ENCODE data around the gene FNDC1. TPM values are rescaled to one million over a fixed set of nuclear protein-coding genes. Genes with fewer than 3 reads are reported as not detected.

The FNDC1 gene
- total and polyA plus RNA-seq, 10 of the 15 experiments (the other 5 are each of a cell fraction or from before 2014, with no cell fraction given), result not detected

GRCh38 chr6:159128978-159129377 is 40.2 kb upstream of the FNDC1 start:
- Histone ChIP-seq H3K27ac (ENCODE audit: control insufficient read depth, insufficient read depth) (no peak overlapping the region), H2AFZ (ENCODE audit: control insufficient read depth, low read depth, low read length) (no peak overlapping the region), H3K9ac (ENCODE audit: control insufficient read depth, insufficient read depth, low read length) (no peak overlapping the region), H3K4me1 (ENCODE audit: control insufficient read depth, insufficient read depth, low read length) (peaks cover 19% of the 10 kb centered on the region), H3K4me3 (no peak overlapping the region), H3K79me2 (ENCODE audit: control insufficient read depth, insufficient read depth, low read length) (no peaks in the 10 kb centered on the region), H3K36me3 (ENCODE audit: control insufficient read depth in 2 of 2, insufficient read depth in 2 of 2, low read length in 1 of 2) (no peaks in the 10 kb centered on the region), H3K27me3 (replicated peaks in 1 of 2; ENCODE audit: control insufficient read depth in 2 of 2, insufficient read depth in 2 of 2, low read length in 1 of 2) (no peaks in the 10 kb centered on the region; a peak in 1 of 4 replicates), H3K4me2 (ENCODE audit: control insufficient read depth, insufficient read depth) (no peak overlapping the region), H4K20me1 (ENCODE audit: control insufficient read depth, insufficient read depth) (no peaks in the 10 kb centered on the region), H3K9me3 (replicated peaks; ENCODE audit: control insufficient read depth, insufficient read depth, low read length) (peaks cover under 1% of the 10 kb centered on the region; the same call in 1 of the 3 replicates)
- RAD21 ChIA-PET (ENCODE audit: unreplicated experiment), result interaction anchor here (1.0 to 2.8 kb wide), 6 partner anchors 19 to 120 kb away, joined by 3 to 11 read pairs (median 10); partner anchors contain the start of gene TAGAP
- TF ChIP-seq SREBF1 (IDR thresholded peaks at IDR 0.05; ENCODE audit: low read length) (no peak), WRNIP1 (IDR thresholded peaks at IDR 0.05; ENCODE audit: borderline replicate concordance, low read depth, low read length) (no peak), KAT2A (conservative IDR thresholded peaks at IDR 0.05; ENCODE audit: control insufficient read depth, low read depth, low read length) (no peak)
- TF ChIP-seq, protein P1, sequence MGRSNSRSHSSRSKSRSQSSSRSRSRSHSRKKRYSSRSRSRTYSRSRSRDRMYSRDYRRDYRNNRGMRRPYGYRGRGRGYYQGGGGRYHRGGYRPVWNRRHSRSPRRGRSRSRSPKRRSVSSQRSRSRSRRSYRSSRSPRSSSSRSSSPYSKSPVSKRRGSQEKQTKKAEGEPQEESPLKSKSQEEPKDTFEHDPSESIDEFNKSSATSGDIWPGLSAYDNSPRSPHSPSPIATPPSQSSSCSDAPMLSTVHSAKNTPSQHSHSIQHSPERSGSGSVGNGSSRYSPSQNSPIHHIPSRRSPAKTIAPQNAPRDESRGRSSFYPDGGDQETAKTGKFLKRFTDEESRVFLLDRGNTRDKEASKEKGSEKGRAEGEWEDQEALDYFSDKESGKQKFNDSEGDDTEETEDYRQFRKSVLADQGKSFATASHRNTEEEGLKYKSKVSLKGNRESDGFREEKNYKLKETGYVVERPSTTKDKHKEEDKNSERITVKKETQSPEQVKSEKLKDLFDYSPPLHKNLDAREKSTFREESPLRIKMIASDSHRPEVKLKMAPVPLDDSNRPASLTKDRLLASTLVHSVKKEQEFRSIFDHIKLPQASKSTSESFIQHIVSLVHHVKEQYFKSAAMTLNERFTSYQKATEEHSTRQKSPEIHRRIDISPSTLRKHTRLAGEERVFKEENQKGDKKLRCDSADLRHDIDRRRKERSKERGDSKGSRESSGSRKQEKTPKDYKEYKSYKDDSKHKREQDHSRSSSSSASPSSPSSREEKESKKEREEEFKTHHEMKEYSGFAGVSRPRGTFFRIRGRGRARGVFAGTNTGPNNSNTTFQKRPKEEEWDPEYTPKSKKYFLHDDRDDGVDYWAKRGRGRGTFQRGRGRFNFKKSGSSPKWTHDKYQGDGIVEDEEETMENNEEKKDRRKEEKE (IDR thresholded peaks at IDR 0.05), result no peak
- intact Hi-C loops (cut with micrococcal nuclease; ENCODE audit: unreplicated experiment), result no loop called here
- DNase-seq (ENCODE audit: low read depth, low spot score), result no peak
- CTCF ChIA-PET, result interaction anchor here (1.1 to 13.8 kb wide), 5 partner anchors 8 to 129 kb away, joined by 3 to 529 read pairs (median 14); partner anchors contain the start of gene RSPH3
- SMC1A ChIA-PET (ENCODE audit: uncharacterized antibody, unreplicated experiment), result interaction anchor here (1.4 to 12.8 kb wide), 6 partner anchors 14 to 121 kb away, joined by 4 to 292 read pairs (median 22); partner anchors contain the start of gene TAGAP
- POLR2A ChIA-PET, result interaction anchor here (0.6 to 4.9 kb wide), 5 partner anchors 22 to 213 kb away, joined by 4 to 36 read pairs (median 12); partner anchors contain the start of gene TAGAP
- ATAC-seq, result no peak
- FAIRE-seq, result no peak
- 93% methylated on average over 30 of the region's 30 CpGs for WGBS (ENCODE audit: insufficient coverage, insufficient replicate concordance, low lambda C conversion rate, missing lambda C conversion rate)
- no TSS peak for BruUV-seq (replicated peaks)
- in situ Hi-C loops (cut with MboI), result no loop called here
